Activated T-helper 17 cell treated with anti-CD3 and anti-CD28 coated beads, Interleukin-2, amount 50 U/mL, for 72 hours (primary cell): Measurements from ENCODE around the gene CNTFR. TPM values are rescaled to one million over a fixed set of nuclear protein-coding genes. Genes with fewer than 3 reads are reported as not detected.

ENCODE experiments used
- ATAC-seq: fragments of 150-1000 bp; cut with Tn5 transposase; replicated peaks from 2 replicates; pipeline ENCODE4 v1.10.0; 2021; ENCODE audit warnings: mild to moderate bottlenecking, moderate library complexity
- H3K27ac Mint-ChIP-seq: one replicate; pipeline ENCODE4 v1.8.0; 2022; ENCODE audit warnings: mixed read lengths
- H3K27me3 Mint-ChIP-seq: one replicate; pipeline ENCODE4 v1.8.0; 2022; ENCODE audit warnings: mixed read lengths
- H3K36me3 Mint-ChIP-seq: one replicate; pipeline ENCODE4 v1.8.0; 2022; ENCODE audit warnings: low read depth, mild to moderate bottlenecking, mixed read lengths
- H3K4me1 Mint-ChIP-seq: one replicate; pipeline ENCODE4 v1.8.0; 2022; ENCODE audit warnings: mixed read lengths
- H3K4me3 Mint-ChIP-seq: one replicate; pipeline ENCODE4 v1.8.0; 2022; ENCODE audit warnings: mild to moderate bottlenecking, mixed read lengths
- H3K9me3 Mint-ChIP-seq: one replicate; pipeline ENCODE4 v1.8.0; 2022; ENCODE audit warnings: mixed read lengths
- total RNA-seq, 2 donors: library from RNA; stranded (reverse); gene quantifications; one replicate each; pipeline ENCODE4 v1.2.3, GENCODE V29; 2022

CNTFR gene
- total RNA-seq, 2 donors from 2014 or later, result not detected

GRCh38 chr9:34627716-34628655, 38.5 kb upstream of the CNTFR start:
- no peak for ATAC-seq
- Mint-ChIP-seq H3K4me3 (peak overlapping the region; percentile 72), H3K4me1 (peaks cover 12% of the 10 kb centered on the region), H3K9me3 (no peaks in the 10 kb centered on the region), H3K27ac (no peak overlapping the region), H3K27me3 (peaks cover 50% of the 10 kb centered on the region), H3K36me3 (no peaks in the 10 kb centered on the region)

GRCh38 chr9:34625186-34625486, 35.6 kb upstream of the CNTFR start:
- Mint-ChIP-seq H3K27me3 (peaks cover 52% of the 10 kb centered on the region), H3K36me3 (no peaks in the 10 kb centered on the region), H3K27ac (no peak overlapping the region), H3K9me3 (no peaks in the 10 kb centered on the region), H3K4me3 (no peak overlapping the region), H3K4me1 (peaks cover 8% of the 10 kb centered on the region)
- ATAC-seq, result no peak

GRCh38 chr9:34624475-34625185, 35.1 kb upstream of the CNTFR start:
- H3K27ac Mint-ChIP-seq, result no peak overlapping the region
- ATAC-seq, result no peak
- no peaks in the 10 kb centered on the region for H3K9me3 Mint-ChIP-seq
- H3K4me3 Mint-ChIP-seq, result no peak overlapping the region
- H3K27me3 Mint-ChIP-seq, result peaks cover 50% of the 10 kb centered on the region
- H3K36me3 Mint-ChIP-seq, result no peaks in the 10 kb centered on the region
- peaks cover 12% of the 10 kb centered on the region for H3K4me1 Mint-ChIP-seq

GRCh38 chr9:34623374-34624235, 34.1 kb upstream of the CNTFR start:
- H3K27me3 Mint-ChIP-seq, result peaks cover 45% of the 10 kb centered on the region
- ATAC-seq, result no peak
- H3K9me3 Mint-ChIP-seq, result no peaks in the 10 kb centered on the region
- H3K36me3 Mint-ChIP-seq, result no peaks in the 10 kb centered on the region
- peak overlapping the region; percentile 38 for H3K4me3 Mint-ChIP-seq
- H3K27ac Mint-ChIP-seq, result no peak overlapping the region
- H3K4me1 Mint-ChIP-seq, result peaks cover 18% of the 10 kb centered on the region

GRCh38 chr9:34620061-34620994, 30.8 kb upstream of the CNTFR start, which contains the start of gene DCTN3:
TSS of gene DCTN3 (minus strand) at chr9:34620495. CDS start at chr9:34620464, 31 bp downstream.
- H3K9me3 Mint-ChIP-seq, result no peaks in the 10 kb centered on the region
- ATAC-seq, result peak; percentile 100
- H3K4me1 Mint-ChIP-seq, result peaks cover 12% of the 10 kb centered on the region
- H3K27me3 Mint-ChIP-seq, result peaks cover 19% of the 10 kb centered on the region
- H3K27ac Mint-ChIP-seq, result peak within 1 kb of the TSS; percentile 94
- H3K36me3 Mint-ChIP-seq, result peaks cover 16% of the 10 kb centered on the region
- H3K4me3 Mint-ChIP-seq, result peak within 1 kb of the TSS; percentile 98

GRCh38 chr9:34615132-34615531, 25.6 kb upstream of the CNTFR start:
- H3K36me3 Mint-ChIP-seq, result peaks cover 26% of the 10 kb centered on the region
- H3K4me3 Mint-ChIP-seq, result no peak overlapping the region
- H3K9me3 Mint-ChIP-seq, result no peaks in the 10 kb centered on the region
- H3K27me3 Mint-ChIP-seq, result no peaks in the 10 kb centered on the region
- ATAC-seq, result no peak
- H3K27ac Mint-ChIP-seq, result no peak overlapping the region
- H3K4me1 Mint-ChIP-seq, result peaks cover 12% of the 10 kb centered on the region

GRCh38 chr9:34612788-34613390, 23.4 kb upstream of the CNTFR start:
- peak; percentile 57 for ATAC-seq
- no peaks in the 10 kb centered on the region for H3K27me3 Mint-ChIP-seq
- peak overlapping the region; percentile 95 for H3K27ac Mint-ChIP-seq
- no peaks in the 10 kb centered on the region for H3K4me1 Mint-ChIP-seq
- peak overlapping the region; percentile 93 for H3K4me3 Mint-ChIP-seq
- H3K9me3 Mint-ChIP-seq, result no peaks in the 10 kb centered on the region
- H3K36me3 Mint-ChIP-seq, result peaks cover 26% of the 10 kb centered on the region

GRCh38 chr9:34611811-34612787, 22.6 kb upstream of the CNTFR start, which contains the start of gene RPP25L:
TSS of gene RPP25L (minus strand) at chr9:34612097. CDS start at chr9:34611296, 801 bp downstream.
- peak within 1 kb of the TSS; percentile 93 for H3K4me3 Mint-ChIP-seq
- H3K27me3 Mint-ChIP-seq, result no peaks in the 10 kb centered on the region
- H3K36me3 Mint-ChIP-seq, result peaks cover 26% of the 10 kb centered on the region
- H3K4me1 Mint-ChIP-seq, result no peaks in the 10 kb centered on the region
- ATAC-seq, result peak; percentile 98
- H3K27ac Mint-ChIP-seq, result peak within 1 kb of the TSS; percentile 95
- no peaks in the 10 kb centered on the region for H3K9me3 Mint-ChIP-seq

GRCh38 chr9:34611251-34611810, 21.8 kb upstream of the CNTFR start:
- Mint-ChIP-seq H3K4me1 (no peaks in the 10 kb centered on the region), H3K36me3 (peaks cover 21% of the 10 kb centered on the region), H3K27ac (peak overlapping the region; percentile 95), H3K4me3 (peak overlapping the region; percentile 93), H3K9me3 (no peaks in the 10 kb centered on the region), H3K27me3 (no peaks in the 10 kb centered on the region)
- peak; percentile 11 for ATAC-seq

- peaks cover 14% of the 10 kb centered on the region for H3K36me3 Mint-ChIP-seq
- H3K9me3 Mint-ChIP-seq, result no peaks in the 10 kb centered on the region
- ATAC-seq, result no peak
- peak overlapping the region; percentile 93 for H3K4me3 Mint-ChIP-seq
- no peaks in the 10 kb centered on the region for H3K4me1 Mint-ChIP-seq
- no peaks in the 10 kb centered on the region for H3K27me3 Mint-ChIP-seq
- H3K27ac Mint-ChIP-seq, result no peak overlapping the region
Observed at GRCh38 chr9:34610434-34611206, 21.1 kb upstream of the CNTFR start.

- no peak for ATAC-seq
- no peaks in the 10 kb centered on the region for H3K4me1 Mint-ChIP-seq
- H3K27me3 Mint-ChIP-seq, result peaks cover 3% of the 10 kb centered on the region
- H3K4me3 Mint-ChIP-seq, result no peak overlapping the region
- H3K27ac Mint-ChIP-seq, result no peak overlapping the region
- no peaks in the 10 kb centered on the region for H3K9me3 Mint-ChIP-seq
- peaks cover 5% of the 10 kb centered on the region for H3K36me3 Mint-ChIP-seq
Observed at GRCh38 chr9:34607331-34607730, 17.8 kb upstream of the CNTFR start.
